CD14-positive monocyte (primary cell): Measurements from ENCODE around the gene ANAPC4. TPM values are rescaled to one million over a fixed set of nuclear protein-coding genes. Genes with fewer than 3 reads are reported as not detected.
"Not testable (repeated sequence)": the region's sequence is repeated elsewhere in the genome, so short reads cannot be mapped to it uniquely, and the experiment has no call there.

Experiments
- DNase-seq, 3 donors: peaks; one replicate each; pipeline ENCODE4 v3.0.0-alpha.2; 2011 to 2022
- H2AFZ ChIP-seq: 2 replicates; pipeline ENCODE4 v1.6.0; 2012; ENCODE audit warnings: mild to moderate bottlenecking, low read depth, low read length, inconsistent platforms; ENCODE audit not compliant: insufficient read depth, poor library complexity, severe bottlenecking
- H3K27ac ChIP-seq, 2 donors: 1 replicate in 1 of 2; 2 replicates in 1 of 2; pipeline ENCODE4 v1.5.1; 2012 to 2013; ENCODE audit warnings: low read length in 2 of 2, control low read depth in 1 of 2, inconsistent platforms in 1 of 2, low read depth in 1 of 2, mild to moderate bottlenecking in 1 of 2
- H3K27me3 ChIP-seq, 2 donors: one replicate each; pipeline versions ENCODE4 v1.6.0 to v1.6.1; 2011 to 2013; ENCODE audit warnings: low read length in 2 of 2; ENCODE audit not compliant: control insufficient read depth in 2 of 2, insufficient read depth in 2 of 2
- H3K36me3 ChIP-seq, 2 donors: replicated peaks in 1 of 2; 1 replicate in 1 of 2; 2 replicates in 1 of 2; pipeline versions ENCODE4 v1.5.1 to v1.6.1; 2012 to 2013; ENCODE audit warnings: low read length in 2 of 2, control low read depth in 1 of 2, inconsistent platforms in 1 of 2, mild to moderate bottlenecking in 1 of 2; ENCODE audit not compliant: insufficient read depth in 2 of 2, control insufficient read depth in 1 of 2
- H3K4me1 ChIP-seq, 2 donors: 1 replicate in 1 of 2; 2 replicates in 1 of 2; pipeline versions ENCODE4 v1.5.1 to v1.6.1; 2012 to 2013; ENCODE audit warnings: low read length in 2 of 2, control low read depth in 1 of 2, inconsistent platforms in 1 of 2, mild to moderate bottlenecking in 1 of 2, moderate library complexity in 1 of 2; ENCODE audit not compliant: insufficient read depth in 2 of 2, control insufficient read depth in 1 of 2
- H3K4me2 ChIP-seq: replicated peaks from 2 replicates; pipeline ENCODE3; 2012; ENCODE audit warnings: low read length, moderate library complexity, mild to moderate bottlenecking; ENCODE audit not compliant: poor library complexity, severe bottlenecking; ENCODE audit errors: extremely low read depth
- H3K4me3 ChIP-seq, 3 experiments: fragments of 200-600 bp in 1 of 3; sonication (generic) in 1 of 3; replicated peaks in 1 of 3; 1 replicate in 2 of 3; 2 replicates in 1 of 3; pipeline ENCODE4 v1.5.1; 2011 to 2013; ENCODE audit warnings: low read length in 3 of 3, mild to moderate bottlenecking in 3 of 3, control low read depth in 2 of 3, low read depth in 2 of 3, inconsistent platforms in 1 of 3, moderate library complexity in 1 of 3
- H3K79me2 ChIP-seq: 2 replicates; pipeline ENCODE4 v1.6.0; 2012; ENCODE audit warnings: mild to moderate bottlenecking, control low read depth, inconsistent platforms, low read length, moderate library complexity; ENCODE audit not compliant: insufficient read depth
- H3K9ac ChIP-seq: 2 replicates; pipeline ENCODE4 v1.6.0; 2017; ENCODE audit warnings: low read length, mild to moderate bottlenecking; ENCODE audit not compliant: insufficient read depth, poor library complexity, severe bottlenecking
- H3K9me3 ChIP-seq, 2 donors: replicated peaks in 1 of 2; 1 replicate in 1 of 2; 2 replicates in 1 of 2; pipeline versions ENCODE4 v1.5.1 to v1.6.1; 2012 to 2013; ENCODE audit warnings: low read length in 2 of 2, control low read depth in 1 of 2; ENCODE audit not compliant: control insufficient read depth in 1 of 2, insufficient read depth in 1 of 2
- H4K20me1 ChIP-seq: 2 replicates; pipeline ENCODE4 v1.6.0; 2012; ENCODE audit warnings: mild to moderate bottlenecking, low read length, control low read depth, moderate library complexity; ENCODE audit not compliant: insufficient read depth
- H3K27ac Mint-ChIP-seq, 7 donors: one replicate each; pipeline ENCODE4 v1.8.0; 2020; ENCODE audit warnings: mild to moderate bottlenecking in 7 of 7, mixed read lengths in 7 of 7, moderate library complexity in 6 of 7, inconsistent platforms in 2 of 7
- H3K27me3 Mint-ChIP-seq, 3 donors: one replicate each; pipeline ENCODE4 v1.8.0; 2021 to 2022; ENCODE audit warnings: low read depth in 3 of 3, mild to moderate bottlenecking in 3 of 3, mixed read lengths in 3 of 3, moderate library complexity in 3 of 3, inconsistent platforms in 1 of 3
- H3K36me3 Mint-ChIP-seq, 2 donors: one replicate each; pipeline ENCODE4 v1.8.0; 2020; ENCODE audit warnings: mixed read lengths in 2 of 2, inconsistent platforms in 1 of 2, mild to moderate bottlenecking in 1 of 2
- H3K4me1 Mint-ChIP-seq: one replicate; pipeline ENCODE4 v1.8.0; 2020; ENCODE audit warnings: mild to moderate bottlenecking, mixed read lengths
- H3K4me3 Mint-ChIP-seq, 2 donors: one replicate each; pipeline ENCODE4 v1.8.0; 2020; ENCODE audit warnings: mild to moderate bottlenecking in 2 of 2, mixed read lengths in 2 of 2, moderate library complexity in 1 of 2
- H3K9me3 Mint-ChIP-seq, 7 donors: one replicate each; pipeline ENCODE4 v1.8.0; 2020 to 2022; ENCODE audit warnings: mixed read lengths in 7 of 7, mild to moderate bottlenecking in 6 of 7, moderate library complexity in 6 of 7, inconsistent platforms in 2 of 7
- WGBS: methylation state at CpG from one replicate; pipeline ENCODE4 v1.1.5; 2013; ENCODE audit warnings: missing lambda C conversion rate; ENCODE audit not compliant: insufficient coverage; 5-methylcytosine and 5-hydroxymethylcytosine counted together
- intact Hi-C, 2 donors: fragments of 100-400 bp; cut with micrococcal nuclease; formaldehyde crosslinking; loops; one replicate each; pipeline versions ENCODE4 v1.15.0 to v1.15.1; 2023
- polyA plus RNA-seq, 3 donors: library from polyadenylated mRNA; depleted of rRNA in 1 of 3; unstranded in 2 of 3; stranded (reverse) in 1 of 3; fragments of 300-500 nt in 2 of 3; fragments of >200 nt in 1 of 3; fragmentation: Illumina TruSeq in 2 of 3; gene quantifications; 1 replicate in 2 of 3; 2 replicates in 1 of 3; pipeline ENCODE4 v1.2.3, GENCODE V29; 2012 to 2021
- TF ChIP-seq, protein P1 (sequence below): fragments of 200-600 bp; IDR thresholded peaks from one replicate; pipeline ENCODE4 v1.8.0; 2022; ENCODE audit warnings: antibody characterized with exemption, mild to moderate bottlenecking

ANAPC4 gene
- polyA plus RNA-seq, 3 donors: 12.7 to 22.9 (median 15.1) TPM

DNA sequence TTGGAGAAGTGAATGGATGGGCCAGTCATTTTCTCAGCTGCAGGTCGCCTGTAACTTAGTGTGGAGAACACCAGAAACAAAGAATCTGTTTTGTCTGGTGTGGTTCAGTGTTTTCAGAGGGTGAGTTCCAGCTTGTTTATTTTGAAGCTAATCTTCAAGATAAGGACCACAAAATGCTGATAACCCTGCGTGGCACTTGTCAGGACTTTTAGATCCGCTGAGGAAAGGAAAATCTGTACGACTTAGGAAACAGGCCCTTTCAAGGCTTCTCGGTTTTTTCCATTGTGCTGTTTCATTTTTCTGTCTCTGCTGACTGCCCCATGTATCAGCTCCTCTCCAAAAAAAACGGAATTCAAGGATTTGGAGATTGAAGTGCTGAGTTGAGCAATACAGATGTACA is 8.7 kb upstream of the ANAPC4 start:
- 89% methylated on average over 5 of the region's 6 CpGs for WGBS
- no peak overlapping the region for H3K4me3 Mint-ChIP-seq
- intact Hi-C loops: no loop called here
- no peaks in the 10 kb centered on the region for H3K4me1 ChIP-seq
- no peak for DNase-seq
- H3K27me3 ChIP-seq: no peaks in the 10 kb centered on the region
- H3K27me3 Mint-ChIP-seq: no peaks in the 10 kb centered on the region
- H2AFZ ChIP-seq: no peak overlapping the region
- peaks cover 22 to 26% of the 10 kb centered on the region in 2 donors for H3K36me3 Mint-ChIP-seq
- TF ChIP-seq, protein P1, sequence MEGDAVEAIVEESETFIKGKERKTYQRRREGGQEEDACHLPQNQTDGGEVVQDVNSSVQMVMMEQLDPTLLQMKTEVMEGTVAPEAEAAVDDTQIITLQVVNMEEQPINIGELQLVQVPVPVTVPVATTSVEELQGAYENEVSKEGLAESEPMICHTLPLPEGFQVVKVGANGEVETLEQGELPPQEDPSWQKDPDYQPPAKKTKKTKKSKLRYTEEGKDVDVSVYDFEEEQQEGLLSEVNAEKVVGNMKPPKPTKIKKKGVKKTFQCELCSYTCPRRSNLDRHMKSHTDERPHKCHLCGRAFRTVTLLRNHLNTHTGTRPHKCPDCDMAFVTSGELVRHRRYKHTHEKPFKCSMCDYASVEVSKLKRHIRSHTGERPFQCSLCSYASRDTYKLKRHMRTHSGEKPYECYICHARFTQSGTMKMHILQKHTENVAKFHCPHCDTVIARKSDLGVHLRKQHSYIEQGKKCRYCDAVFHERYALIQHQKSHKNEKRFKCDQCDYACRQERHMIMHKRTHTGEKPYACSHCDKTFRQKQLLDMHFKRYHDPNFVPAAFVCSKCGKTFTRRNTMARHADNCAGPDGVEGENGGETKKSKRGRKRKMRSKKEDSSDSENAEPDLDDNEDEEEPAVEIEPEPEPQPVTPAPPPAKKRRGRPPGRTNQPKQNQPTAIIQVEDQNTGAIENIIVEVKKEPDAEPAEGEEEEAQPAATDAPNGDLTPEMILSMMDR: no peak
- no peaks in the 10 kb centered on the region for H3K9me3 Mint-ChIP-seq
- H4K20me1 ChIP-seq: no peaks in the 10 kb centered on the region
- no peak overlapping the region for H3K27ac ChIP-seq
- no peak overlapping the region for H3K27ac Mint-ChIP-seq
- H3K36me3 ChIP-seq: peaks cover 7 to 34% of the 10 kb centered on the region in 2 donors
- H3K4me1 Mint-ChIP-seq: peaks cover 6% of the 10 kb centered on the region
- no peaks in the 10 kb centered on the region for H3K79me2 ChIP-seq
- no peaks in the 10 kb centered on the region for H3K9me3 ChIP-seq
- no peak overlapping the region for H3K4me3 ChIP-seq
- H3K4me2 ChIP-seq: no peak overlapping the region
- no peak overlapping the region for H3K9ac ChIP-seq

DNA sequence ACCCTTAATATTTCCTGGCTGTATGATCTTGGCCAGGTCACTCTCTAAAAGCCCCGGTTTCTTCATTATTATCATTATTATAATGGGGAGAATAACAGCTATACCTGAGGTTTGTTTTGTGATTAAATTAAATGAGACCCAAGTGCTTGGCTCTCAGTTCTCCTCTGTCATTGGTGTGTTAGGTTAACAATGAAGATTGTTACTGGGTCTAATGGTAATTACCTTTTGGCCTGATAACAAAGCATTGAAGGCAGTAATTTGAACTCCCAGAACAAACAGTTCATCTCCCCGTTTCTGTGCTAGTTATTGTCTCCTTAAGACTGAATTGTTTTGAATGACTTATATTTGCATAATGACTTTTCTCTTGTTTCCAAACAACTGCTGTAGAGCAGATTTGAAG is 6.8 kb upstream of the ANAPC4 start:
- H3K36me3 ChIP-seq: peaks cover 3 to 25% of the 10 kb centered on the region in 2 donors
- no CpG with 5 or more reads among the region's 2 CpGs for WGBS
- TF ChIP-seq, protein P1: no peak
- no peaks in the 10 kb centered on the region for H3K9me3 ChIP-seq
- intact Hi-C loops: loop anchor here in 1 of 2 donors (10.0 kb wide), 2 partner anchors 55 to 205 kb away; partner anchors contain the start of genes SEPSECS and ZCCHC4
- no peak overlapping the region for H3K4me2 ChIP-seq
- H3K9ac ChIP-seq: no peak overlapping the region
- DNase-seq: no peak
- Mint-ChIP-seq H3K4me3 (no peak overlapping the region), H3K36me3 (peaks cover 15 to 16% of the 10 kb centered on the region in 2 donors), H3K4me1 (peaks cover 6% of the 10 kb centered on the region), H3K9me3 (no peaks in the 10 kb centered on the region), H3K27ac (no peak overlapping the region), H3K27me3 (no peaks in the 10 kb centered on the region)
- no peaks in the 10 kb centered on the region for H3K27me3 ChIP-seq
- H3K4me1 ChIP-seq: no peaks in the 10 kb centered on the region
- H4K20me1 ChIP-seq: no peaks in the 10 kb centered on the region
- H3K79me2 ChIP-seq: no peaks in the 10 kb centered on the region
- H3K4me3 ChIP-seq: no peak overlapping the region
- H3K27ac ChIP-seq: no peak overlapping the region
- no peak overlapping the region for H2AFZ ChIP-seq

DNA sequence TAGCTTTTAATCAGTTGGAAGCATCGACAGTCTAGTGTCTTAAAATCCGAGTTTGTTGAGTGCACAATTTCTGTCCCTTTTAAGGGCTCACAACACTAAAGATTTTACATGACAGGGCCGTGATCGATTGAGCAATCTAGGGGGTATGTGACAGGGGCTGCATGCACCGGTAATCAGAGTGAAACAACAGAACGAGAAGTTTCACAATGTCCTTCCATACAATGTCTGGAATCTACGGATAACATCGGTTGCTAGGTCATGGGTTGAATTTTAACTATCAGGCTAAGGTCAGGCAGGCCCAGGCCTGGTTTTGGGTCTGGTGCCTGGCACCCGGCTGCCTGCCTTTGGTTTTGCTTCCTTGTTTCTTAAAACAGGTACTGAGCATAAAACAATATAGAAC is 4.5 kb upstream of the ANAPC4 start:
- no CpG with 5 or more reads among the region's 9 CpGs for WGBS
- not testable (repeated sequence) for H3K27ac ChIP-seq, H3K4me1 ChIP-seq, H3K27me3 Mint-ChIP-seq, H2AFZ ChIP-seq, H3K27ac Mint-ChIP-seq, H3K9me3 Mint-ChIP-seq, H3K4me2 ChIP-seq, H3K27me3 ChIP-seq, H3K79me2 ChIP-seq, H3K4me3 Mint-ChIP-seq, DNase-seq, H3K4me1 Mint-ChIP-seq, H4K20me1 ChIP-seq, H3K4me3 ChIP-seq, H3K9ac ChIP-seq, H3K9me3 ChIP-seq
- H3K36me3 Mint-ChIP-seq: peaks cover 12 to 16% of the 10 kb centered on the region in 2 donors
- intact Hi-C loops: loop anchor here in 1 of 2 donors (10.0 kb wide), 2 partner anchors 58 to 208 kb away; partner anchors contain the start of genes SEPSECS and ZCCHC4
- H3K36me3 ChIP-seq: peaks cover 3 to 25% of the 10 kb centered on the region in 2 donors
